Testis (tissue), 3 donors: Measurements from ENCODE around the gene KCNAB2. TPM values are rescaled to one million over a fixed set of nuclear protein-coding genes. Genes with fewer than 3 reads are reported as not detected.

Source experiments
- DNase-seq: peaks from one replicate; pipeline ENCODE4 v3.0.0-alpha.2; 2019
- H3K27ac ChIP-seq, 2 donors: fragments of 200-600 bp; sonication (generic); one replicate each; pipeline ENCODE4 v1.5.1; 2019
- H3K27me3 ChIP-seq: fragments of 200-600 bp; sonication (generic); one replicate; pipeline ENCODE4 v1.5.1; 2019
- H3K36me3 ChIP-seq: fragments of 200-600 bp; sonication (generic); one replicate; pipeline ENCODE4 v1.5.1; 2017; ENCODE audit warnings: low read depth; ENCODE audit errors: missing control alignments
- H3K4me1 ChIP-seq: fragments of 200-600 bp; sonication (generic); one replicate; pipeline ENCODE4 v1.5.1; 2019
- H3K4me3 ChIP-seq, 2 donors: fragments of 200-600 bp; sonication (generic); one replicate each; pipeline ENCODE4 v1.5.1; 2017 to 2019
- H3K9me3 ChIP-seq: fragments of 200-600 bp; sonication (generic); one replicate; pipeline ENCODE4 v1.5.1; 2017
- CTCF ChIP-seq, 3 experiments: fragments of 450-650 bp in 2 of 3; fragments of 200-600 bp in 1 of 3; sonication (generic) in 1 of 3; IDR thresholded peaks; one replicate each; pipeline ENCODE4 v1.5.1; 2016 to 2019; ENCODE audit warnings: antibody characterized with exemption in 3 of 3, mild to moderate bottlenecking in 2 of 3, moderate library complexity in 1 of 3
- POLR2A ChIP-seq: fragments of 450-650 bp; IDR thresholded peaks from one replicate; pipeline ENCODE4 v1.6.1; 2017; ENCODE audit warnings: antibody characterized with exemption, mild to moderate bottlenecking, moderate library complexity
- WGBS, 2 donors: methylation state at CpG; one replicate each; pipeline ENCODE4 v1.1.5; 2018; 5-methylcytosine and 5-hydroxymethylcytosine counted together
- intact Hi-C: fragments of 100-400 bp; cut with DNase I; formaldehyde crosslinking; loops from one replicate; pipeline ENCODE4 v1.15.1; 2023; ENCODE audit warnings: low total_unique reads
- polyA plus RNA-seq: library from polyadenylated mRNA; stranded (reverse); fragments of 350-450 nt; fragmentation: Illumina TruSeq; extraction: RNeasy Lipid Tissue Mini Kit (QIAGEN cat#74804); gene quantifications from one replicate; pipeline ENCODE4 v1.2.3, GENCODE V29; 2014; ENCODE audit warnings: low read depth, low replicate concordance; ENCODE audit not compliant: insufficient read depth
- total RNA-seq, 2 donors: library from RNA; depleted of rRNA; stranded (reverse); fragments of >200 nt; gene quantifications; one replicate each; pipeline ENCODE4 v1.2.3, GENCODE V29; 2016

KCNAB2 gene
- total and polyA plus RNA-seq, 3 donors from 2014 or later: 9.0 to 9.8 (median 9.3) TPM

- Histone ChIP-seq H3K27me3 (no peaks in the 10 kb centered on the region), H3K27ac (no peak overlapping the region), H3K4me3 (no peak overlapping the region), H3K36me3 (no peaks in the 10 kb centered on the region), H3K9me3 (no peaks in the 10 kb centered on the region), H3K4me1 (peaks cover 20% of the 10 kb centered on the region)
- DNase-seq: no peak
- 97 to 98% methylated on average over 5 to 19 of the region's 19 CpGs for whole genome bisulfite sequencing, 2 donors
- TF ChIP-seq CTCF (IDR thresholded peaks at IDR 0.05) (no peak), POLR2A (no peak)
- intact Hi-C loops: no loop called here
These were observed 48.6 kb downstream of the KCNAB2 start for GRCh38 chr1:6094246-6094645.

- Histone ChIP-seq H3K4me1 (peaks cover 20% of the 10 kb centered on the region), H3K4me3 (no peak overlapping the region), H3K36me3 (no peaks in the 10 kb centered on the region), H3K9me3 (no peaks in the 10 kb centered on the region), H3K27me3 (no peaks in the 10 kb centered on the region), H3K27ac (no peak overlapping the region)
- intact Hi-C loops: no loop called here
- no peak for DNase-seq
- 79 to 87% methylated on average over 3 to 19 of the region's 21 CpGs for WGBS, 2 donors
- TF ChIP-seq CTCF (IDR thresholded peaks at IDR 0.05) (no peak), POLR2A (no peak)
These were observed 49.3 kb downstream of the KCNAB2 start for GRCh38 chr1:6094801-6095505.

- 90 to 93% methylated on average over 3 to 13 of the region's 13 CpGs for WGBS, 2 donors
- TF ChIP-seq POLR2A: no peak
- no peak for TF ChIP-seq CTCF (IDR thresholded peaks at IDR 0.05)
- intact Hi-C loops: no loop called here
These were observed 50.0 kb downstream of the KCNAB2 start for GRCh38 chr1:6095511-6096242.

GRCh38 chr1:6096243-6097116 is 50.8 kb downstream of the KCNAB2 start:
- TF ChIP-seq CTCF (IDR thresholded peaks at IDR 0.05) (no peak), POLR2A (no peak)
- H3K27ac ChIP-seq: no peak overlapping the region
- H3K36me3 ChIP-seq: no peaks in the 10 kb centered on the region
- intact Hi-C loops: no loop called here
- 94% methylated on average over 9 to 21 of the region's 23 CpGs for WGBS, 2 donors
- H3K9me3 ChIP-seq: no peaks in the 10 kb centered on the region
- H3K4me3 ChIP-seq: no peak overlapping the region
- no peaks in the 10 kb centered on the region for H3K27me3 ChIP-seq
- H3K4me1 ChIP-seq: peaks cover 17% of the 10 kb centered on the region
- no peak for DNase-seq

More at GRCh38 chr1:6095511-6096242, 50.0 kb downstream of the KCNAB2 start:
- DNase-seq: no peak
- Histone ChIP-seq H3K27me3 (no peaks in the 10 kb centered on the region), H3K4me1 (peaks cover 18% of the 10 kb centered on the region), H3K27ac (no peak overlapping the region), H3K9me3 (no peaks in the 10 kb centered on the region), H3K4me3 (no peak overlapping the region), H3K36me3 (no peaks in the 10 kb centered on the region)
